HCT116 (cell line): ENCODE results near the gene CALCA. TPM values are rescaled to one million over a fixed set of nuclear protein-coding genes. Genes with fewer than 3 reads are reported as not detected.

Experiments
- ATAC-seq: fragments of 200-7000 bp; cut with Tn5 transposase; 2 replicates; pipeline ENCODE4 v1.9.1; 2020; ENCODE audit warnings: mild to moderate bottlenecking, moderate library complexity
- BruUV-seq: library from RNA; stranded (reverse); fragments of 400-500 nt; replicated peaks from 2 replicates; lab custom pipeline; 2021; lab: Mats Ljungman, UMichigan
- CTCF ChIA-PET: fragments of 300-600 bp; sonication (Branson Sonifier 250); formaldehyde crosslinking; loops from one replicate; lab custom pipeline; 2021; ENCODE audit warnings: antibody characterized with exemption; lab: Charles Lee
- POLR2A ChIA-PET: fragments of 300-600, 350-600 bp; sonication (Branson Sonifier 250); formaldehyde crosslinking; loops from one replicate; lab custom pipeline; 2021; ENCODE audit warnings: antibody characterized with exemption; lab: Charles Lee
- RAD21 ChIA-PET, 2 experiments: fragments of 300-600 bp; sonication (Branson Sonifier 250); formaldehyde crosslinking; loops; one replicate each; lab custom pipeline; 2023; ENCODE audit warnings: low total read pairs in 2 of 2; ENCODE audit not compliant: uncharacterized antibody in 2 of 2, unreplicated experiment in 2 of 2, low non-redundant PET in 1 of 2; lab: Charles Lee
- DNase-seq: peaks from one replicate; pipeline ENCODE4 v3.0.0-alpha.2; 2010; ENCODE audit warnings: low read depth, low spot score
- H2AFZ ChIP-seq: fragments of 200-600 bp; shearing (Covaris generic), sonication (generic); 2 replicates; pipeline ENCODE4 v1.6.1; 2017; ENCODE audit warnings: low read depth, mixed run types, mixed read lengths, antibody characterized with exemption, low read length; ENCODE audit not compliant: poor library complexity, severe bottlenecking
- H3K27ac ChIP-seq: 2 replicates; pipeline ENCODE4 v1.5.1; 2012; ENCODE audit warnings: low read depth, low read length
- H3K27me3 ChIP-seq: fragments of 200-600 bp; sonication (generic); 2 replicates; pipeline ENCODE4 v1.6.1; 2016; ENCODE audit warnings: mixed run types, low read length, mixed read lengths; ENCODE audit not compliant: insufficient read depth
- H3K36me3 ChIP-seq, 2 experiments: fragments of 200-500 bp in 1 of 2; fragments of 200-600 bp in 1 of 2; sonication (Bioruptor generic) in 1 of 2; sonication (generic) in 1 of 2; 2 replicates each; pipeline versions ENCODE4 v1.5.1 to v1.6.1; 2014 to 2016; ENCODE audit warnings: low read length in 2 of 2, inconsistent platforms in 1 of 2, mixed read lengths in 1 of 2, mixed run types in 1 of 2; ENCODE audit not compliant: insufficient read depth in 2 of 2, control insufficient read depth in 1 of 2
- H3K4me1 ChIP-seq, 2 experiments: fragments of 200-600 bp in 1 of 2; sonication (generic) in 1 of 2; 2 replicates each; pipeline versions ENCODE4 v1.5.1 to v1.6.1; 2012 to 2017; ENCODE audit warnings: low read length in 2 of 2, inconsistent platforms in 1 of 2, mild to moderate bottlenecking in 1 of 2, mixed read lengths in 1 of 2, mixed run types in 1 of 2, moderate library complexity in 1 of 2; ENCODE audit not compliant: insufficient read depth in 2 of 2, control insufficient read depth in 1 of 2
- H3K4me2 ChIP-seq: fragments of 200-600 bp; sonication (generic); 2 replicates; pipeline ENCODE4 v1.6.1; 2017; ENCODE audit warnings: mixed run types, low read length, mixed read lengths
- H3K4me3 ChIP-seq, 2 experiments: fragments of 200-600 bp in 1 of 2; sonication (generic) in 1 of 2; replicated peaks in 1 of 2; 2 replicates each; pipeline ENCODE4 v1.5.1; 2011 to 2016; ENCODE audit warnings: low read length in 2 of 2, control low read depth in 1 of 2, low read depth in 1 of 2, mild to moderate bottlenecking in 1 of 2, mixed read lengths in 1 of 2, mixed run types in 1 of 2
- H3K79me2 ChIP-seq: fragments of 200-600 bp; sonication (generic); 2 replicates; pipeline ENCODE4 v1.6.1; 2017; ENCODE audit warnings: mild to moderate bottlenecking, mixed run types, low read length, moderate library complexity, mixed read lengths; ENCODE audit not compliant: insufficient read depth
- H3K9ac ChIP-seq: fragments of 200-600 bp; sonication (generic); 2 replicates; pipeline ENCODE4 v1.6.1; 2016; ENCODE audit warnings: low read length, mixed read lengths
- H3K9me2 ChIP-seq: fragments of 200-600 bp; sonication (generic), shearing (Covaris generic); 2 replicates; pipeline ENCODE4 v1.6.1; 2017; ENCODE audit warnings: mixed run types, mild to moderate bottlenecking, moderate library complexity; ENCODE audit not compliant: insufficient read depth
- H3K9me3 ChIP-seq, 2 experiments: fragments of 200-500 bp in 1 of 2; fragments of 200-600 bp in 1 of 2; sonication (Bioruptor generic) in 1 of 2; sonication (generic) in 1 of 2; 2 replicates each; pipeline ENCODE4 v1.6.1; 2014 to 2017; ENCODE audit warnings: low read length in 2 of 2, mixed read lengths in 2 of 2, inconsistent platforms in 1 of 2, low read depth in 1 of 2, mild to moderate bottlenecking in 1 of 2, mixed run types in 1 of 2, moderate library complexity in 1 of 2; ENCODE audit not compliant: control insufficient read depth in 1 of 2, insufficient read depth in 1 of 2
- H4K20me1 ChIP-seq: fragments of 200-600 bp; sonication (generic), shearing (Covaris generic); 2 replicates; pipeline ENCODE4 v1.6.1; 2017; ENCODE audit warnings: mixed run types, mild to moderate bottlenecking, moderate library complexity; ENCODE audit not compliant: insufficient read depth
- ATF3 ChIP-seq: IDR thresholded peaks from 2 replicates; pipeline ENCODE4 v1.6.1; 2012
- CEBPB ChIP-seq: IDR thresholded peaks from 2 replicates; pipeline ENCODE4 v1.6.1; 2012; ENCODE audit warnings: low read depth
- EZH2 ChIP-seq: fragments of 200-600 bp; sonication (generic); IDR thresholded peaks from 2 replicates; pipeline ENCODE4 v1.6.1; 2017; ENCODE audit warnings: antibody characterized with exemption, mixed run types
- EZH2phosphoT487 ChIP-seq: fragments of 200-600 bp; IDR thresholded peaks from 2 replicates; pipeline ENCODE4 v1.6.1; 2018; ENCODE audit warnings: antibody characterized with exemption, borderline replicate concordance
- FOSL1 ChIP-seq: IDR thresholded peaks from 2 replicates; pipeline ENCODE4 v1.6.1; 2012; ENCODE audit warnings: low read depth
- MAX ChIP-seq: IDR thresholded peaks from 2 replicates; pipeline ENCODE4 v1.6.1; 2012
- POLR2A ChIP-seq: IDR thresholded peaks from 2 replicates; pipeline ENCODE4 v1.7.0; 2011; ENCODE audit warnings: borderline replicate concordance; ENCODE audit not compliant: insufficient read depth, insufficient read length; ENCODE audit errors: extremely low read depth
- POLR2AphosphoS5 ChIP-seq: IDR thresholded peaks from 2 replicates; pipeline ENCODE4 v1.6.1; 2011; ENCODE audit warnings: mild to moderate bottlenecking, low read depth, low read length, moderate library complexity
- SP1 ChIP-seq: IDR thresholded peaks from 2 replicates; pipeline ENCODE4 v1.6.1; 2012; ENCODE audit warnings: low read depth
- SRF ChIP-seq: IDR thresholded peaks from 2 replicates; pipeline ENCODE4 v1.6.1; 2012; ENCODE audit warnings: low read depth
- TCF7L2 ChIP-seq: IDR thresholded peaks from 2 replicates; pipeline ENCODE4 v1.7.0; 2011; ENCODE audit warnings: borderline replicate concordance, inconsistent platforms; ENCODE audit not compliant: insufficient read depth, insufficient read length; ENCODE audit errors: extremely low read depth
- YY1 ChIP-seq: IDR thresholded peaks from 2 replicates; pipeline ENCODE4 v1.6.1; 2011; ENCODE audit warnings: low read length, low read depth, moderate library complexity, mild to moderate bottlenecking; ENCODE audit not compliant: insufficient replicate concordance; ENCODE audit errors: extremely low read depth
- intact Hi-C: fragments of 100-400 bp; cut with micrococcal nuclease; formaldehyde crosslinking; loops from 2 replicates; pipeline ENCODE4 v1.10.0; 2022
- total RNA-seq: library from RNA; stranded (reverse); gene quantifications from one replicate; pipeline ENCODE4 v1.2.1, GENCODE V29; 2021; ENCODE audit not compliant: unreplicated experiment
- TF ChIP-seq, protein P1 (sequence below): IDR thresholded peaks from 2 replicates; pipeline ENCODE4 v1.6.1; 2011; ENCODE audit warnings: mild to moderate bottlenecking, low read length, moderate library complexity; ENCODE audit not compliant: insufficient replicate concordance; ENCODE audit errors: extremely low read depth

CALCA gene
- total RNA-seq, 1 experiment from 2014 or later = not detected

DNA sequence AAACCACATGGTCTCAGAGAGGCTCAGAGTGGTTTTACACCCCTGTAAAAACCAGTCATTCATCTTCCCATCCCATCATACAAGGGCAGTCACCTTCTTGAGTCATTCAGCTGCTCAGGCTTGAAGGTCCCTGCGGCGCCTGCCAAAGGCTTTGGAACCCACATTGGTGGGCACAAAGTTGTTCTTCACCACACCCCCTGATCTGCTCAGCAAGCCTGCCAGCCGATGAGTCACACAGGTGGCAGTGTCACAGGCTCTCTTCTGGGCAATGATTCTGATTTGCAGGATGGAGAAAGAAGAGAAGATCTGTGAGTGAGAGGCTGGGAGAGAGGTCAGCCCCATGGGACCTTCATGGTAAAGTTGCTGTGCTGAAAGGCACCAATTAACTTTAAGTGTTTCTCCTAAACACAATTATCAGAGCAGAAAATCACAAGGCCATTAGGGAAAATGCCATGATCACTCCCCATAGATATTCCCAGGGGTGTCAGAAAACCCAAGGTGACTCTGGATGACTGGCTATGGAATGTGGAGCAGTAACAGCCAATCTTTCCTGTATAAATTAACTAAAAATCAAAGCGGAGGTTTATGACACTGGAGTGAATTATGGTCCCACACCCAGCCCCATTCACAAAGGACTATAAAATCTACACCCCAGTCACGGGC, 4.4 kb downstream of the CALCA start (continued):
- TF ChIP-seq YY1 (no peak), SRF (no peak), CEBPB (no peak), MAX (no peak), TCF7L2 (no peak), ATF3 (no peak), EZH2 (no peak)
- TF ChIP-seq, protein P1, sequence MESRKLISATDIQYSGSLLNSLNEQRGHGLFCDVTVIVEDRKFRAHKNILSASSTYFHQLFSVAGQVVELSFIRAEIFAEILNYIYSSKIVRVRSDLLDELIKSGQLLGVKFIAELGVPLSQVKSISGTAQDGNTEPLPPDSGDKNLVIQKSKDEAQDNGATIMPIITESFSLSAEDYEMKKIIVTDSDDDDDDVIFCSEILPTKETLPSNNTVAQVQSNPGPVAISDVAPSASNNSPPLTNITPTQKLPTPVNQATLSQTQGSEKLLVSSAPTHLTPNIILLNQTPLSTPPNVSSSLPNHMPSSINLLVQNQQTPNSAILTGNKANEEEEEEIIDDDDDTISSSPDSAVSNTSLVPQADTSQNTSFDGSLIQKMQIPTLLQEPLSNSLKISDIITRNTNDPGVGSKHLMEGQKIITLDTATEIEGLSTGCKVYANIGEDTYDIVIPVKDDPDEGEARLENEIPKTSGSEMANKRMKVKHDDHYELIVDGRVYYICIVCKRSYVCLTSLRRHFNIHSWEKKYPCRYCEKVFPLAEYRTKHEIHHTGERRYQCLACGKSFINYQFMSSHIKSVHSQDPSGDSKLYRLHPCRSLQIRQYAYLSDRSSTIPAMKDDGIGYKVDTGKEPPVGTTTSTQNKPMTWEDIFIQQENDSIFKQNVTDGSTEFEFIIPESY = no peak

DNA sequence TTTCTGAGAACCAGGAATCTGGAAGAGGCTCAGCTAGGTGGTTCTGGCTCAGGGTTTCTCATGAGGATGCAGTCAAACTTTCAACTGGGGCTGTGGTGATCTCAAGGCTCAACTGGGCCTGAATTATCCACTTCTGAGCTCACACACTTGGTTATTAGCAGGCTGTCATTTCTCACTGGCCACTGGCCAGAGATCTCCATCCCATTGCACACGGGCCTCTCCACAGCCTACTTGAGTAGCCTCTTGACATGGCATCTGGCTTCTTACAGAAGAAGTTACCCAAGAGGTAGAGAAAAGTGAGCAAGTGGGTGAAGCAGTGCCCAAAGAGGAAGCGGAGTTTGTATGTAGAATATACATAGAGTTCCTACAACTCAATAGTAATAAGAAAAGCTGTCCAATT, 16.0 kb downstream of the CALCA start:
- ChIA-PET CTCF (interaction anchor here (0.9 kb wide), 1 partner anchor 18 kb away, joined by 3 read pairs; no protein-coding TSS in a partner anchor), POLR2A (no interaction called here)
- no peak overlapping the region for H3K4me2 ChIP-seq

More for the DNA sequence above, 16.0 kb downstream of the CALCA start:
- no peaks in the 10 kb centered on the region for H3K9me2 ChIP-seq
- H2AFZ ChIP-seq = no peak overlapping the region
- no TSS peak for BruUV-seq
- no peaks in the 10 kb centered on the region for H3K79me2 ChIP-seq
- ATAC-seq (no peak), DNase-seq (no peak)
- no peak overlapping the region for H3K9ac ChIP-seq
- no peak for TF ChIP-seq POLR2AphosphoS5
- no peak for TF ChIP-seq EZH2phosphoT487
- no peak for TF ChIP-seq SP1
- TF ChIP-seq CEBPB = no peak
- no peak for TF ChIP-seq POLR2A
- no peak for TF ChIP-seq FOSL1
- no peak for TF ChIP-seq EZH2
- TF ChIP-seq YY1 = no peak
- no peak for TF ChIP-seq ATF3
- H4K20me1 ChIP-seq = no peaks in the 10 kb centered on the region
- H3K36me3 ChIP-seq = no peaks in the 10 kb centered on the region
- no peak overlapping the region for H3K4me3 ChIP-seq
- H3K27ac ChIP-seq = no peak overlapping the region
- no peaks in the 10 kb centered on the region for H3K9me3 ChIP-seq
- intact Hi-C loops = no loop called here
- peaks cover 0 to 3% of the 10 kb centered on the region in 2 experiments; a peak in 1 of 4 replicates for H3K4me1 ChIP-seq
- no peaks in the 10 kb centered on the region for H3K27me3 ChIP-seq
- RAD21 ChIA-PET = no interaction called here
